GM18858 (cell line): ENCODE measurements around the gene ELK4.
"Not testable (repeated sequence)": the region's sequence is repeated elsewhere in the genome, so short reads cannot be mapped to it uniquely, and the experiment has no call there.

ENCODE experiments used
- ATAC-seq: cut with Tn5 transposase; IDR thresholded peaks from one replicate; pipeline ENCODE4 v1.9.1; 2021; ENCODE audit not compliant: unreplicated experiment

The ELK4 gene

GRCh38 chr1:205665201-205666045, 33.6 kb upstream of the ELK4 start:
- no peak for ATAC-seq

- ATAC-seq = no peak
Observed at GRCh38 chr1:205664399-205665017, 32.7 kb upstream of the ELK4 start.

GRCh38 chr1:205663286-205663936, 31.6 kb upstream of the ELK4 start:
- no peak for ATAC-seq

- no peak for ATAC-seq
Observed at GRCh38 chr1:205662791-205663190, 31.0 kb upstream of the ELK4 start.

- ATAC-seq = no peak
Observed at GRCh38 chr1:205662135-205662738, 30.4 kb upstream of the ELK4 start.

- ATAC-seq = no peak
Observed at GRCh38 chr1:205661429-205662134, 29.8 kb upstream of the ELK4 start.

GRCh38 chr1:205660361-205660760, 28.6 kb upstream of the ELK4 start:
- ATAC-seq = no peak

- no peak for ATAC-seq
Observed at GRCh38 chr1:205658943-205659581, 27.3 kb upstream of the ELK4 start.

GRCh38 chr1:205656236-205656635, 24.4 kb upstream of the ELK4 start:
- ATAC-seq = no peak

GRCh38 chr1:205652984-205653383, 21.2 kb upstream of the ELK4 start:
- ATAC-seq = no peak

GRCh38 chr1:205650241-205650640, 18.4 kb upstream of the ELK4 start:
- ATAC-seq = no peak

- ATAC-seq = no peak
Observed at GRCh38 chr1:205645519-205645918, 13.7 kb upstream of the ELK4 start.

GRCh38 chr1:205642679-205643307, 11.0 kb upstream of the ELK4 start:
- no peak for ATAC-seq

- no peak for ATAC-seq
Observed at GRCh38 chr1:205639567-205639966, 7.8 kb upstream of the ELK4 start.

- ATAC-seq = no peak
Observed at GRCh38 chr1:205637854-205638468, 6.2 kb upstream of the ELK4 start.

GRCh38 chr1:205636732-205637131, 4.9 kb upstream of the ELK4 start:
- ATAC-seq = no peak

- not testable (repeated sequence) for ATAC-seq
Observed at GRCh38 chr1:205636138-205636530, 4.3 kb upstream of the ELK4 start.

GRCh38 chr1:205633421-205633976, 1.7 kb upstream of the ELK4 start:
- no peak for ATAC-seq

GRCh38 chr1:205632669-205633169, 908 bp upstream of the ELK4 start:
- no peak for ATAC-seq
